Skin epidermis (tissue), 12 donors: ENCODE results near the gene ZRSR2.
"Not testable (repeated sequence)": the region's sequence is repeated elsewhere in the genome, so short reads cannot be mapped to it uniquely, and the experiment has no call there.

Experiments used
- H3K27ac ChIP-seq, 21 experiments: fragments of 200-600 bp; sonication (generic) in 11 of 21; one replicate each; pipeline ENCODE4 v1.5.0; 2020; ENCODE audit warnings: mild to moderate bottlenecking in 3 of 21, inconsistent platforms in 2 of 21, moderate library complexity in 2 of 21
- H3K4me3 ChIP-seq, 7 experiments: fragments of 200-600 bp; sonication (generic) in 2 of 7; one replicate each; pipeline ENCODE4 v1.5.0; 2020; ENCODE audit warnings: inconsistent platforms in 2 of 7, mild to moderate bottlenecking in 2 of 7, moderate library complexity in 1 of 7

ZRSR2 gene

DNA sequence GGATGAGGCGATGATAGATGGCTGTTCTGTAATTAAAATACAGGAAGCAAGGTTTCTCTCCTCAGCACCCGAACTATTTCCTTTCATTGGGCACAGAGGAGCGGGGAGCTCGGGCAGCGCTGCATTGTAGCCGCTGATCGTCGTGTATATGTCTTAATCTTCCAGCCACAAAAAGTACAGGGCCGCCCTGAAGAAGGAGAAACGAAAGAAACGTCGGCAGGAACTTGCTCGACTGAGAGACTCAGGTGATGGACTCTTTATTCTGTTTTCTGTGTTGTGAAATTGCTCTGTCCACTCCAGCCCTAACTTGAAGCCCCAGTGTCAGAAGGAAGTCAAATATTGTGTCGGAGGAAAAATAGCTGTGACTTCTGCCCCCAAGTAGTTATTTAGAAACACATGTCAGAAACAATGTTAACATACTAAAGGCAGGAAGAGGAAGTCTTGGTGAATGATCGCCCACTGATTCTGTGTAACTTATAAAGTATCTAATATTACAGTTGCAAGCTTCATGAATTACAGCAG lies 546 bp downstream of the ZRSR2 start:
- Histone ChIP-seq H3K27ac (peak overlapping the region; percentile 39 to 89 (median 80)), H3K4me3 (peak overlapping the region; percentile 44 to 83 (median 52))

DNA sequence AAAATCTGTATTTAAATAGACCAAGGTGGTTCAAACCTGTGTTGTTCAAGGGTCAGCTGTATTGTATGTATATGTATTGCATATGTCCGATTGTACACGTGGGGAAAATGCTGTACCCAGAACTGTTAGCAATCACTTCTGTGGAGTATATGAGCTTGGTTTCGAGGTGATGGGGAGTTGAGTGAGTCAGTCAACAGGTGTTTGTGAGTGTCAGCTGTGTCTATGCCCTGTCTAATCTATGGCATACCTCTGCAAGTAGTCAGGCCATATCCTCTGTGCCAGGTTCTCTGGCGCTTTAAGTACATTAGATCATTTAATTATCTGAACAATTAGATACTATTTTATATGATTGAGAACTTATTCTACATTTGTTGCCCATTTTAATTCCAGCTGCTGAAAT lies 7.4 kb downstream of the ZRSR2 start:
- H3K27ac ChIP-seq = no peak overlapping the region
- H3K4me3 ChIP-seq = no peak overlapping the region

DNA sequence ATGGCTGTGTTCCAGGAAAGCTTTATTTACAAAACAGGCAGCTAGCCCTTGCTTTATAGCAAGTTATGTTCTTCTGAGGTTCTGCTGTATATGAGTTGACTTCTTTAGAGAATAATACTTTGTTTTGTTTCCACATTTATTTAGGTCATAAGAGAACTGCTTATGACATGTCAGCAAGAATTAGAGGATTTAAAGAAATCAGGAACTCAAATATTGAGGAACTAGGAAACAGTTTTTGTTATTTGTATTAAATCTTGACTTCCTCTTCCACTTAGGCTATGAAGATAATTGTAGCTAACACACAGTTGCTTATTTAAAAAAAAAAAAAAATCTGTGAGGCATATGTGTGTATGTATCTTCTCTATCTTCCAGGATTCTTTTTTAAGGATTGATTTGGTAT lies 14.3 kb downstream of the ZRSR2 start:
- peak overlapping the region in 1 of 21 experiments; percentile 42 for H3K27ac ChIP-seq
- no peak overlapping the region for H3K4me3 ChIP-seq

DNA sequence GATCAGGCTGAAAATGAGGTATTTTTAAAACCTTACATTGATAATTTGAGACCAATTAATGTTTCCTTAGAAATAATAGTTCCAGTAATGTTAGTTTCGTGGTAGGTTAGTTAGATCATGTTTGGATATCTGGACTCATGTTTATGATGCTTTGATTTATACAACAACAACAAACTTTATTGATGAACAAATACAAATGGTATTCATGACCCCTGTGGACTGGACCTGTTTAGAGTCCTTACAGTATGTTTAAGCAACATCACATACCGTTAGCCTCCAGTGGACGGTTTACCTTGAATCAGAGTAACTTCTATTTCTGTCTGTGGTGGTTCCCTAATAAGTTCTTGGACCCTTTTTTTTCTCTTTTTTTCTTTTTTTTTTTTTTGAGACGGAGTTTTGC lies 18.0 kb downstream of the ZRSR2 start:
- no peak overlapping the region for H3K27ac ChIP-seq

DNA sequence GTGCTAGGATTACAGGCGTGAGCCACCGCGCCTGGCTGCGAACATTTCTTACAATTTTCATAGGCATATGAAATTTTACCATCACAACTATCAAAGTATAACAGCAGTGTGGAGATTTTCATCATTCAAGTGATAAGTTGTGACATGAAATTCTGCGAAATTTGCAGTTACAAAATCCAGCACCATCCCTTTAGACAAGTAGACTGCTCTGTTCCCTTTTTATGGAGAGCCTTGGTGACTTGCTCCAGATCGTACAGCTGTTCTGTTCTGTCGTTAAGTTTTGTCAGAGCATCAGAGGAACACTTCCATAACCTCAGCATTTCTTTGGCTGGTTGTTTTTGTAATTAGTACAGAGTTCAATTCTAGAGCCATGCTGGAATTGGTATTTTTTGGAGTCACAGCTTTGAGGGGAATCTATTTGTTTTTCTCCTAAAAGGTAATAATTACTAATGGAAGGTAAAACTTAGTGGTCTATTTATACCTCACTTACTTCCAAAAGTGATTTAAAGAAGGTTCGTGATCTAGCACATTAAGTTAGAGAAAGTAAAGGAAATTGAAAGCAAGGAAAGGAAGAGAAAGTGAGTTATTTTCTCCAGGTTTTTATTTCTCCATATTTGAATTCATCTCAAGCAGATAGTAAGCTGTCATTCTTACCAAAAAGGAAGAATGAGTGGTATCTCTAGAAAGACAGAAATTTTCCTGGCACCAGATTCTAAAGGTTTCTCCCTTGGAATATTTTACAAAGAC lies 22.1 kb downstream of the ZRSR2 start:
- Histone ChIP-seq H3K4me3 (no peak overlapping the region), H3K27ac (no peak overlapping the region)

More for the DNA sequence above, 18.0 kb downstream of the ZRSR2 start:
- no peak overlapping the region for H3K4me3 ChIP-seq

DNA sequence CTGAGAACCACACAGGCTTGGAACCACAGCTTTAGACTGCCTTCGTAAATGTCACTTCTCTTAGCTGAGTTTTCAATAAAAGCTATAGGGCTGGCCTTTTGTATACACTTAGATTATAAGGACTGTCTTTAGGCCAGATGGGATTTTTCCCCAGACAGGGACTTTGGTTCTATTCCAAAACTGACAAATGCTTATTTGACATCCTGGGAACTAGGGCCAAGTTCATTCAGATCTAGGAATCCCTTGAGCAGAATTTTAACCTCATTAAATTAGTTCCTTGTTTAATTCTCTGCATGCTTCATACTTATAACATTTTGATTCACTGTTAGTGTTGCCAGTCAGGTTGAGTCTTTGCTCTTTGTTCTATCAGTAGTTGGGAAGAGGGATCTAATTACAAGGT lies 23.1 kb downstream of the ZRSR2 start:
- no peak overlapping the region for H3K27ac ChIP-seq
- no peak overlapping the region for H3K4me3 ChIP-seq

DNA sequence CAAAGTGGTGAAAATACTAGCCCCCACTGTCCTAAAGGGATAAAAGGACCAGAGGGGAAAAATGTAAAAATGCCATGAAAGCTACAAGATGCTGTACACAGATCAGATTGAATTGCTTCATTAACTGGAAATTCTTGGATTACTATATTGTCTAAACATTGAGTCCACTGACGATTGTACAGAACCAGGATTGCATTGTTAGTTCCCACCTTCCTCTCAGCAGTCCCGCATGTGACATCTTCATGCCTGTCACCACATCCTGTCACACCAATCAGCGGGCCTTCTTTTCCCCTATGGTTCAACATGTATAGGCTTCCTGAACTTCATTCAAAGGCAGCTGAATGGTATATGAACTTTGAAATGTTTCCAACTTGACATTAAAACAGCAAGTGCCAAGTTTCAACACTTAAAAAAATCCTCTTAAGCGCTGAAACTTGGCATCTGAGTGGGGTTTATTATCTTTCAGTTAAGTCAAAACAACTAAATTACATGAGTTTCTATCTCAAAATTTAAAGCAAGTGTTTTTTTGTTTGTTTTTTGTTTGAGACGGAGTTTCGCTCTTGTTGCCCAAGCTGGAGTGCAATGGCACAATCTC lies 24.6 kb downstream of the ZRSR2 start:
- no peak overlapping the region for H3K27ac ChIP-seq
- H3K4me3 ChIP-seq = no peak overlapping the region

DNA sequence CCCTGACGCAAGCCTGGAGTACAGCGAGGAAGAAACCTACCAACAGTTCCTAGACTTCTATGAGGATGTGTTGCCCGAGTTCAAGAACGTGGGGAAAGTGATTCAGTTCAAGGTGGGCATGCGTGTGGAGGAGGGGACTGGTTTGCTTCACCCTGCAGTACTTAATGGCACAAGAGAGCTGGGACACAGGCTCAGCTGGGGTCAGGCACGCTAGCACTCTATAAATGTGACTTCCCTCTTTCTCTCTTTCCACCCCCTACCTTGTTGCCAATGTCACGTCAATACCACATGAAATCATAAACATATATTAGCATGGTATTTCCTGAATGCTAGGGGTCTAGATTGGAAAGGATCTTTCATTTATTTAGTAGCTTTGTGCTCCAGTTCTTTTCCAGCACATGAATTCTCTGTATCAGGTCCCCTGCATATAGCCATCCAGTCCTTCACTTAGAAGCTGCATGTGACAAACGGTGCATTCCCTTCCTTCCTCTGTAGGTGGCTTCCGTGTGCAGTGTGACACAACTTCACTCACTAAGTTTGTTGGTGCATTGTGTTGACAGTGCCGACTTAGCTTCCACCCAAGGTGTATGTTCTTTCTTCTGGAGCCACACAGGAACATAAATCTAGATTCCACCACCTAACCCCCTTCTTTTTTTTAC lies 25.6 kb downstream of the ZRSR2 start:
- Histone ChIP-seq H3K4me3 (no peak overlapping the region), H3K27ac (no peak overlapping the region)

DNA sequence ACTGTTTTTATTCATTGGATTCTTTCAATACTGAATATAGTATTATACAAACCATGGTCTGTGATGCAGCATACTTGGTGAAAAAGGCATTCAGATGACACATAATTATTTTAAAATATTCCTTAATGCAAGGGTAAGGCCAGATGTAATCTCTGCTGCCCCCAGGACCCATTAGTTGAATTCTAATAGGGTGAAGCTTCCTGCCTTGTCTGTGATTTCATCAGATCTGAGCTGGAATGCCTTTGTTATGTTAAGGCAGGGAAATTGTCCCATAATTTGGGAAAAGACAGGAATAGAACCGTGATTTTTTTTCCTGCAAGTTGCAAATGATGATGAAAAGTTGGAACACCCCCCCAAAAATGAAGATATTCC lies 26.1 kb downstream of the ZRSR2 start:
- no peak overlapping the region for H3K27ac ChIP-seq

DNA sequence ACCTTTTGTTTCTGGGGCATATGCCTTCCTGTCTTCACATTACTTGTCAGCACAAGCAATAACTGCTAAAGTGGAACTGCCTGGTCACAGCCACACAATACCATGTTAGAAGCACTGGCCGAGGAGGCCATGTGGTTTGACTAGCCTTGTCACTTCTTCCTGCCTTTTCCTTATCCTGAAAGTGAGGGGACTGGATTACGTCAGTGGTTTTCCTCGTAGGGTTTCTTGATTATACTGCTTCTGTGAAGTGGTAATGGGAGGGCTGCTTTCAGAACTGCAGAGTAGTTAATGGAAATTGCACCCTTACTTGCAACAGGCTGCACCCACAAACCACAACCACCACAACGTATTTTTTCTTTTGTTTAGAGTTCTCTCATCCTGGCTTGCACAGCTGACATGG lies 26.6 kb downstream of the ZRSR2 start:
- Histone ChIP-seq H3K27ac (no peak overlapping the region), H3K4me3 (no peak overlapping the region)

More for the DNA sequence above, 26.1 kb downstream of the ZRSR2 start:
- no peak overlapping the region for H3K4me3 ChIP-seq

DNA sequence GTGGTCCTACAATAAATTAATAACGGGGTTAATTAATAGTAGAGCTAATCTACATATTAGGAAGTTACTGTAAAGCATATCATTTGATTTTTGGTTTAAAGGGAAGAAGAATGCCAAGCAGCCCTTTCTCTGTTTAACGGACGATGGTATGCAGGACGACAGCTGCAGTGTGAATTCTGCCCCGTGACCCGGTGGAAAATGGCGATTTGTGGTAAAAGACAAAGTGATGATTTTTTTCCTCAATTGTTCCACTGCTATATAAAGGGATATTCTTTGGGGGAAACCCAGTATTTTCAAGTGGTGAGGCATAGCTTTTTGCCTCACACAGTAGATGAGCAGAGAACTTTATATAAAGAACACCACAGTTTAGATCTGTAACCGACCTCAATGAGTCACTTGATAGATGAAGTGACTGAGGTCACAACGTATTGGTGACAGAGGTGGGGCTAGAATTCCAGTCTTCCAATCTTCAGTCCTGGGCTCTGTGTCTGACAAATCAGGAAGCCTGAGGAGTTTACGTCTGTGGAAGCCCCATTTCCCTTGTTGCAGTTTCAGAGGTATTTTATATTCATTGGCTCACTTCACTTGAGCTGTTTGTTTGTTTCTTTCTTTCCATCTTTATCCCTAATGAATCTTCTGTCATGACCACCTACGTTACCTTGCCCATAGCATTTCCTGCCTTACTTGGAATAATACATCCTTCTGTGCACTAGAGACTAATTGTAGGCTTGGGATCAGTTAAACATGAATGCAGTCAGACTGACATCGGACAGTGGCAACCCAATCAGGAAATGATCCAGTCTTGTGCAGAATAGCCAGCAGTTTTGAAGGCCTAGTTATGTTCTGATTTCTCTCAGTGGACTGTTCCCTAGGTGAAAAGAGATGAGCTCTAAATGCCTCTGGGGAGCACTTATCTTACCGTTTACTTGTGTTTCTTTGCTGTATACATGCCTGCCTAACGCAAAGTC lies 30.1 kb downstream of the ZRSR2 start:
- Histone ChIP-seq H3K4me3 (no peak overlapping the region), H3K27ac (no peak overlapping the region)

DNA sequence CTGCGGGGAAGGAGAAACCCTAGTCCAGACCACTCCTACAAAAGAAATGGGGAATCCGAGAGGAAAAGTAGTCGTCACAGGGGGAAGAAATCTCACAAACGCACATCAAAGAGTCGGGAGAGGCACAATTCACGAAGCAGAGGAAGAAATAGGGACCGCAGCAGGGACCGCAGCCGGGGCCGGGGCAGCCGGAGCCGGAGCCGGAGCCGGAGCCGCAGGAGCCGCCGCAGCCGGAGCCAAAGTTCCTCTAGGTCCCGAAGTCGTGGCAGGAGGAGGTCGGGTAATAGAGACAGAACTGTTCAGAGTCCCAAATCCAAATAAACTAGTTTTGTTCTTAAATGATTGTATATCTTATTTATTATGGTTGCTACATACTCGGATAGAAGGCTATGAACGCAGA lies 32.6 kb downstream of the ZRSR2 start:
- Histone ChIP-seq H3K27ac (no peak overlapping the region), H3K4me3 (no peak overlapping the region)

DNA sequence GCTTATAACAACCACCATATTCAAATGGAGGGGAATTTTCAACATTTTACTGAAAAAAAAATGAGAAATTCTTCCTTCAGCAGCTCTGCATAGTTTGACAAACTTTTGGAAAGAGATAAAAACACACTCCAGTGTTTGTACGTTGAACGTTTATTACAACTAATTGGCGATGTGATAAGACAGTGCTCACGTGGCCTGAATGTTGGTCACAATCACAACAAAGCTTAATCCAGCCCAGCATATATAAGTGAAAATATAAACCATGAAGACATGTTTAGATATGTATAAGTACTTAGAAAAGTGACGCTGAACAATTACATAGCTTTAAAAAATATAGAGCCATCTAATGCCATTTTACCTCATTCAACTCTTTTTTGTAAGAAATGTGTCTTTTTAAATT lies 35.7 kb downstream of the ZRSR2 start:
- Histone ChIP-seq H3K27ac (no peak overlapping the region), H3K4me3 (no peak overlapping the region)

DNA sequence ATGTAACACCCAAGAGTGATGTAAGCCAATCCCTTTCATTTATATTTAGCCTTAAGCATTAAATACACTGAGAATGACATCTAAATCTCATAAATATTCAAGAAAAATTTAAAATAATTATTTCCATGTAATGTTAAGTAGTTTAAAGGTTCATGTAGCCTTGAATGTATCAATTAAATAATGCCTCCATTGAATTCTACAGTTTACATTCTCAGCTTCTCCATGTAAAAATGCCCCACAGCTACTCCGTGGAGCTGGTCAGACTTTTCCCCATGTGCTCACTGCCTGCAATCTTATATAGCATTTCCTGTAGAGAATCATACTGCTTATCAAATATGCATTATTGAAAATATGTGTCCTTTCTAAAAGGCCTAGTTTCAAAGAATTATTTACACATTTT lies 38.9 kb downstream of the ZRSR2 start:
- Histone ChIP-seq H3K27ac (no peak overlapping the region), H3K4me3 (no peak overlapping the region)

DNA sequence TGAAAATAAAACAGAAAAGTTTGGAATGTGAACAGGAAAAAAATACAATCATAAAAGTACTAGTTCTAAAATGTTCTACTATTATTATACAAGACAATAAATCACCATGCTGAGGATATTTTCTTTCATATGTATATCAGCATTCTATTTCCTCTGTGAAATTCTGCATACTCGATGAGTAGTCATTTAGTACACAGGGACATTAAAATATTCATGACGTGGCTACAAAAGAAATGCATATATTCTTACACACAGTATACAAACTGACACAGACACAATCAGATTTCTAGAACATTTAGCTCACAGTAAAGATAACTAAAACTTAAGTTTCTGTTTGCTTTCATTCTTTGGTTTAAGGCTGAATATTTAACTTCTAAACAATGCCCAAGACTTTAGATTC lies 41.1 kb downstream of the ZRSR2 start:
- H3K4me3 ChIP-seq, H3K27ac ChIP-seq: not testable (repeated sequence)

DNA sequence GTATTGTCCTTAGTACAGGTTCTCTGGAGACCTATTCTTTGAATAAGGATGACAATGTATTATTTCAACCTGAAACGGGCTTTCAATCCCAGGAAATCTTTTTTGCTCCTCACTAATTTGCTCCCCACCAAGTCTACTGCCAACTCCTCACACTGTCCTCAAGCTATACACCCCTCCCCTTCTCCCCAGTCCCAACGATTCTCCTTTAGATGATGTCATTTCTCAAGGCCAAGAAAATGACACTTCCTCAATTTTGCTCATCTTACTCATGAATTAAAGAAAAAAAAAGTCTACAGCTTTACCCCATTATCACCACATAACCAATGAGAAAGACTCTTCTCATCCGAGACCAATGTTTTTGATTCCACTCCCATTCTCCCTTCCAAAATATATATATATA lies 43.8 kb downstream of the ZRSR2 start:
- Histone ChIP-seq H3K4me3 (no peak overlapping the region), H3K27ac (no peak overlapping the region)

DNA sequence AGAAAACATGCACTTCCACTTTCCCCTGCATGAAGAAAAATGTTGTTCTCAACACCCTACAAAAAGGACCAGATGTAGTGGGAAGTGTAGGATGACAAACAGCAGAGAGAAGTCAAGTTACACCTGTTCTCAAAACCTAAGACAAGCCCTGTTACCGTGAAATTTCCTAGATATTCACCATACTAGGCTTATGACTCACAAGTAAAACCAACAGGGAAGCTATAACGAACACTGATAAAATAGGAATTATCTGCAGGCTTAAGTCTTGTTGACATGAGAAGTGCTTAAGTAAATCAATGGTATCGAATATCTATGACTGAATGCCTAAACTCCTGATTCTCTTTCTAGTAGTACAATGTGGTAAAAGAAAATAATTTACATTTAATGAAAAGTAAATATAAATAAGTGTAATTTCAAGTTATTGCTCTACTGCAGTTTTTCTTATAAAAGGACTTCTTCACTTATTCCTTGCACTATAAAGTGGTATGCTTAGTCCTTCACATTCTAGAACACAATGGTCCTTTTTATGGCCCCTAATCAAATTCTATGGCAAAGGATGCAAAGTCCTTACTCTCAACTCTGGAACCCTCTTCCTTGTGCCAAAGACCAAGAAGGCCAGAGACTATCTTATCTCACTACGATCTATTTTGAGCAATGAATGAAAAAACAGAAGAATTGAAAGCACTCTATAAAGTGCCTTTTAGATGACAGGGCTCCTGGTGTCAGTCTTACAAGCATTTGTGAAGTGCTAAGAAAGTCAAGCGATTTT lies 44.7 kb downstream of the ZRSR2 start:
- H3K4me3 ChIP-seq = no peak overlapping the region

DNA sequence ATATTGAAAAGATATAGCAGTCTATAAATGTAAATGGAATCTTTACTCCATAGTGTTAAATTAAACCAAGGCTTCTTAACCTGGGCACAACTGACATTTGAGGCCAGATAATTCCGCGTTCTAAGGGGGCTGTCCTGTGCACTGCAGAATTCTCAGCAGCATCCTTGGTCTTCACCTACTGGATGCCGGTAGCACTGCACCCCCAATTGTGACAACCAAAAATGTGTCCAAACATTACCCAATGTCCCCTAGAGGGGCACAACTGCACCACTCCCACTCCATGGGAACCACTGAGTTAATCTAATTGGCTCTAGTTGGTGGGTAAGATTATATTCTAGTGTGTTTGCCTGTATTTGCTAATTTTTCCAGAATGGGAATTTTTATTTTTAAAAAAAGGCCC lies 47.7 kb downstream of the ZRSR2 start:
- Histone ChIP-seq H3K27ac (no peak overlapping the region), H3K4me3 (no peak overlapping the region)

More for the DNA sequence above, 44.7 kb downstream of the ZRSR2 start:
- no peak overlapping the region for H3K27ac ChIP-seq

DNA sequence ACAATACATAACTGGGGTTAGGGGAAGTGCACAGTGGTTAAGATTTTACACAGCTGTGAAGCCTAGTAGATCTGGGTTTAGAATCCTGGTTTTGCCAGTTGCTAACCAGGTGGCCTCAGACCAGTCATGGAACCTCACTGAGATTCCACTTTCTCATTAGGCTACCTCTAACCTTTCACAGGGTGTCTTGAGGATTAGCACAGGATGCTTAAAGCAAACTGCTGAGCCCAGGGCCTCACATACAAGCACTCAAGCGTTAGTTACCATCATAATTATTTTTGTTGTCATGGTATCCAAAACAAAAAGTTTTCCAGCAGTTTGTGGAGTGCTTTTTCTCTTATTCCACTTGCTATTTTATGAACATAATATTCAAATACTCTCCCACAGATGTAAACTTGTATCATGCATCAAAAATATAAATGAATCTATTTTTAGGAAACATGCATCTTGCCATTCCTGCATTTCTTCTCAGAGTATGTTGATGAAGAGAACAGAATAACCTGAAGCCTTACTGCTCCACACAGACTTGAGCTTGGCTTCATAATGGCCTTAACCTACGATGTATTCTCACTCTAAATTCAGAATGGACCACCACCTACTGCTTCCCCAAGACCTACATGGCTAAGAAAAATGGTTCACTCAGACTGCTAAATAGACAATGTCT lies 51.7 kb downstream of the ZRSR2 start:
- no peak overlapping the region for H3K27ac ChIP-seq
- H3K4me3 ChIP-seq = no peak overlapping the region
